Endothelial cell (in vitro differentiated cells): ENCODE measurements around the gene GPHN. TPM values are rescaled to one million over a fixed set of nuclear protein-coding genes. Genes with fewer than 3 reads are reported as not detected.

Experiments
- DNase-seq: peaks from one replicate; pipeline ENCODE4 v3.0.0; 2021; ENCODE audit warnings: low spot score
- H3K27ac Mint-ChIP-seq: one replicate; pipeline ENCODE4 v1.8.0; 2021; ENCODE audit warnings: mixed read lengths, inconsistent platforms; ENCODE audit not compliant: unreplicated experiment
- H3K27me3 Mint-ChIP-seq: one replicate; pipeline ENCODE4 v1.8.0; 2021; ENCODE audit warnings: mild to moderate bottlenecking, moderate library complexity, mixed read lengths, inconsistent platforms; ENCODE audit not compliant: unreplicated experiment
- H3K36me3 Mint-ChIP-seq: one replicate; pipeline ENCODE4 v1.8.0; 2021; ENCODE audit warnings: mild to moderate bottlenecking, low read depth, mixed read lengths, inconsistent platforms; ENCODE audit not compliant: unreplicated experiment
- H3K4me1 Mint-ChIP-seq: one replicate; pipeline ENCODE4 v1.8.0; 2021; ENCODE audit warnings: mild to moderate bottlenecking, mixed read lengths, inconsistent platforms; ENCODE audit not compliant: unreplicated experiment
- H3K4me3 Mint-ChIP-seq: one replicate; pipeline ENCODE4 v1.8.0; 2021; ENCODE audit warnings: mild to moderate bottlenecking, mixed read lengths, inconsistent platforms; ENCODE audit not compliant: unreplicated experiment
- H3K9me3 Mint-ChIP-seq: one replicate; pipeline ENCODE4 v1.8.0; 2021; ENCODE audit warnings: mixed read lengths, inconsistent platforms; ENCODE audit not compliant: unreplicated experiment
- CTCF ChIP-seq: fragments of 200-600 bp; sonication (generic); IDR thresholded peaks from one replicate; pipeline ENCODE4 v1.5.0; 2021; ENCODE audit warnings: antibody characterized with exemption; ENCODE audit not compliant: unreplicated experiment
- total RNA-seq: library from RNA; stranded (reverse); fragmentation: NEBNext Ultra II Directional; extraction: Animal tissue kit (Norgen Biotek cat#: 25700); gene quantifications from one replicate; pipeline ENCODE4 v1.2.1, GENCODE V29; 2021; ENCODE audit not compliant: unreplicated experiment

The GPHN gene
- total RNA-seq, 1 donor from 2014 or later: 30.0 TPM

- Mint-ChIP-seq H3K27me3 (no peaks in the 10 kb centered on the region), H3K4me1 (no peaks in the 10 kb centered on the region), H3K9me3 (no peaks in the 10 kb centered on the region), H3K36me3 (no peaks in the 10 kb centered on the region), H3K27ac (no peak overlapping the region), H3K4me3 (no peak overlapping the region)
- DNase-seq: no peak
- TF ChIP-seq CTCF: no peak
Observed at GRCh38 chr14:67016856-67017255, 508.9 kb downstream of the GPHN start.

- Mint-ChIP-seq H3K4me1 (no peaks in the 10 kb centered on the region), H3K27me3 (no peaks in the 10 kb centered on the region), H3K27ac (no peak overlapping the region), H3K36me3 (no peaks in the 10 kb centered on the region), H3K4me3 (no peak overlapping the region), H3K9me3 (no peaks in the 10 kb centered on the region)
- no peak for TF ChIP-seq CTCF
- DNase-seq: no peak
Observed at GRCh38 chr14:67018720-67019119, 510.8 kb downstream of the GPHN start.

- no peak for TF ChIP-seq CTCF
- Mint-ChIP-seq H3K4me1 (no peaks in the 10 kb centered on the region), H3K36me3 (peaks cover 5% of the 10 kb centered on the region), H3K27ac (no peak overlapping the region), H3K4me3 (no peak overlapping the region), H3K9me3 (no peaks in the 10 kb centered on the region), H3K27me3 (no peaks in the 10 kb centered on the region)
- no peak for DNase-seq
Observed at GRCh38 chr14:67019796-67020195, 511.8 kb downstream of the GPHN start.

- DNase-seq: no peak
- no peak for TF ChIP-seq CTCF
- Mint-ChIP-seq H3K9me3 (no peaks in the 10 kb centered on the region), H3K4me1 (no peaks in the 10 kb centered on the region), H3K27me3 (no peaks in the 10 kb centered on the region), H3K36me3 (peaks cover 5% of the 10 kb centered on the region), H3K4me3 (no peak overlapping the region), H3K27ac (no peak overlapping the region)
Observed at GRCh38 chr14:67031920-67032774, 524.2 kb downstream of the GPHN start.

- Mint-ChIP-seq H3K27ac (no peak overlapping the region), H3K4me1 (no peaks in the 10 kb centered on the region)
- TF ChIP-seq CTCF: no peak
Observed at GRCh38 chr14:67045440-67045839, 537.5 kb downstream of the GPHN start.

More at GRCh38 chr14:67045440-67045839, 537.5 kb downstream of the GPHN start:
- Mint-ChIP-seq H3K4me3 (no peak overlapping the region), H3K27me3 (peaks cover 1% of the 10 kb centered on the region), H3K36me3 (peaks cover 3% of the 10 kb centered on the region), H3K9me3 (no peaks in the 10 kb centered on the region)
- DNase-seq: no peak
